CD4-positive, alpha-beta T cell treated with Interleukin-6 for 4 hours (primary cell): ENCODE data around the gene DCPS.
"Not testable (repeated sequence)": the region's sequence is repeated elsewhere in the genome, so short reads cannot be mapped to it uniquely, and the experiment has no call there.

Source experiments
- DNase-seq: peaks from one replicate; pipeline ENCODE4 v3.0.0-alpha.2; 2020; ENCODE audit warnings: mixed read lengths

DCPS gene

DNA sequence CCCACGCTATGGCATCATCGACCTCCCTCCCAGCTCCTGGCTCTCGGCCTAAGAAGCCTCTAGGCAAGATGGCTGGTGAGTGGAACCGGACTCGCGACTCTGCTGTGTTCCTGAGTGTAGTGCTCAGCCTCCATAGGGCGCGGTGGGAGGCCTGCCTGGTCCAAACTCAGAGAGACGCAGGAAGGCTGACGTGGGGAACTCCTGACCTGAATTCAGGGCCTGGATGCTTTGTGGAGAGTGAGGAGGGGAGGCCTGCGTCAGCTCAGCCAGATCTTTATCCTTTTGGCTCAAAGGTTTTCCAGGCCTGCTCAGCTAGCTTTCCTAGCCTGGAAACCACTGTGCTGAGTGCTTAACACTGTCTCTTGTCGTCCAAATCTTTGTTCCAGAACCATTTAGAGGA is 13.0 kb upstream of the DCPS start:
- no peak for DNase-seq

DNA sequence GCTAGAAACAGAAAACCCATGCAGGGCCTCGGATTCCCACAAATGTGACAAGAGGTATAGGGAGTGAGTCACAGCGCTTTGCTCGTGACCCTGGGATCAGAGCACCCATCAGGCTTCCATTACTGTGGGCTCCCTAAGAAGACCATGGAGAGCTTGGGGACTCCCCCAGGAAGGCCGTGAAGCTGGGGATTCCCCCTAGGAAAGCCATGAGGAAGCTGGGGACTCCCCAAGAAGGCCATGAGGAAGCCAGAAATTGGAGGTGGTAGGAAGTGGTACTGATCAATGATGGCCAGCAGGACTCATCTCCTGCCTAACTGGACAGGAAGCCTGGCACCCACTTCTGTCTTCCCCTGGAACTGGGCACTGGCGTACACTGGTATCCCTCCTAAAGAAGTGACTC is 10.1 kb upstream of the DCPS start:
- no peak for DNase-seq

DNA sequence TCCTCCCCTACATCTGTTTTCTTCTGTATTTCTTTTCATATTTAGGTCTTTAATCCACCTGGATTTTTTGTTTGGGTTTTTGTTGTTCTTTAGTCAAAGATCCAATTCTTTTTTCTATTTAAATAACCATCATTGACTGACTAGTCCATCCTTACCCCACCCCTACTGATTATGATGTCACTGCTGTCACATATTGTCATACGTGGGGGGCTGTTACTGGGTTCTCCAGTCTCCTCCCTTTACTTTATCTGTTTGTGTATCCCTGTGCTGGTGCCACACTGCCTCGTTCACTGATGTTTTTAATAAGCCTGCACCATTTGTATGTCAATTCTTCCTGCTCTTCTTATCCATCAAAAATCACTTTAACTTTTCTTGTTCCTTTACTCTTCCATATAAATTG is 6.9 kb upstream of the DCPS start:
- no peak for DNase-seq

DNA sequence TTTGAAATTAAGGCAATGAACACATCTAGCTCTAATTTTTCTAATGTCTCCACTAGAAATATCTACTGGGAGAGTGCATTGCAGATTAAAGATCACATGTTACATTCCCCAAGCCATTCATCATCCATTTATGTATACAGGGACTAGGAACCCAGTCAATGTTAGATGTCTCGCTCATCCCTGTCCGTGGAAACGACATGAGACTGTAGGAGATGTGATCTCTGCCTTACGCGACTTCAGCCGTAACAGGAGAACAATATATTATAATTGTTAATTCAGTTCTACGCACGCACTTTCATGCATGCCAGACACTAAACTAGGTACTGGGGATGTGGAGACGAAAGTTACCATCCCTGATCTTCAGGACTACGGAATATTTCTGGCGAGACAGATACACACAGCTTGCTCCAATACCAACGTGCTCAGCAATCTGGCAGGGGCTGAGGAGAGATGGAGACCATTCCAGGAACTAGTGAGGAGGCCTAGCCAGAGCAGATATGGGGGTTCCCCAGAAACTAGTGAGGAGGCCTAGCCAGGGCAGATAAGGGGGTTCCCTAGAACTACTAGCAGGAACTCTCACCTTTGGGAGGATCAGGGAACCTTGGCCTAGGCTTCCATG is 706 bp downstream of the DCPS start:
- no peak for DNase-seq

DNA sequence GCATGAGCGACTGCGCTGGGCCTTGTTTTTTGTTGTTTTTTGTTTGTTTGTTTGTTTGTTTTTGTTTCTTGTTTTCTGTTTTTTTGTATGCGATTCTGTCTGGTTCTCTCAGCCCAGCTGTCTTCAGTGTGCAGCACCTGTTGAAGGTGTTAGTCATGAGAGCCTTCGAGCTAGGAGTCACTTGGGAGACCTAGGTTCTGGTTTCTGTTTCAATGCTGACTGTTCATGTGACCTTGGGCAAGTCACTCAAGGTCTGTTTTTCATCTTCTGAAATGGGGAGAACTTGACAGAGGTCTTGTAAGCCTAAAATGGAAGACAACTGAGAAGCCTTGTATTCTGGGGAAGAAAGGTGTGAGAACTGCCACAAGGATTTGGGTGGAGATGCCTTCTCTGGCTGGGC is 1.8 kb downstream of the DCPS start:
- DNase-seq = no peak

DNA sequence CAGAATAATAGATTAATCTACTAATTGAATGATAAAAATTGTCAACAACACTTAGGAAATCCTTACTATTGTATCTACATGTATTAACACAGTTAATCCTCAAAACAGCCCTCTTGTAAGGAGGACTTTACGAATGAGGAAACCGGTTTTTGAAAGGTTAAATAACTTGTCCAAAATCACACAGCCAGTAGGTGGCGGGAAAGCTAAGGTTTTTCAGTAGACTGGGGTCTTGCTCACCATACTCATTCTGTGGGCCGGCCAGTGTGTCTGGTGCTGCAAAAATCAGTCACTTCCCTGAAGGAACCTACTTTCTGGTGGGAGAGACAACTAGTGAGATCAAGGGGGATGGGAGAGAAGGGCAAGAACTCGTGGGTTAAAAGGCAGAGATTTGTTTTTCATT is 3.8 kb downstream of the DCPS start:
- peak; percentile 31 for DNase-seq

DNA sequence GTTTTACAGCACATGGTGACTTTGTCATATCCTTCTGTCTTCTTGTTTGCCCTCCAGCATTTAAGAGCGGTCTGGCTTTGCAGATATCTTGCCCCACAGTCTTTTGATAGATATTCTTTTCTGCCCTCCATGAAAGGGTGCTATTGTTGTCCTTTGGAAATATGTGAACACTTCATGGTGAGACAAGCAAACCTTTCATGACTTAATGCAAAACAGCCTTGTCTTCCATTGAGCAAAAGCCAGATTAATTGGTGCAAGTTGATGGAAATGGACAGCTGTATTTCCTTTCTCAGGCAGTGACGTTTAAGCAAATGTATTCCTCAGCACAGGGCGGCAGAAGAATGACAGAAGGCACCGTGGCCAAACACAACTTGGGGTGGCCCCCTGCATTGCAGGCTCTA is 4.4 kb downstream of the DCPS start:
- DNase-seq = no peak

DNA sequence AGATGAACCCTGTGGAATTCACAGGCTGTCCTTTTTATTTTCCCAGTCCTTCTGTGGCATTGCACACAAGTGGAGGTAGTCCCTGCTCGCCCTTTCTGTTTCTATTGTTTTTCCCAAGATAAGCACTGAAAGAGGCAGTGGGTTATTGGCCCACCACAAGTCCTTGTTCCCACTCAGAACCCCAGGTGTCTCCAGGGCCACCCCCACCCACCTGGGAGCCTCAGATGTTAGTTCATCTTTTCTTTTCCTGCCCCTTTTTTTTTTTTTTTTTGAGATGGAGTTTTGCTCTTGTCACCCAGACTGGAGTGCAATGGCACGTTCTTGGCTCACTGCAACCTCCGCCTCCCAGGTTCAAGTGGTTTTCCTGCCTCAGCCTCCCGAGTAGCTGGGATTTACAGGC is 4.9 kb downstream of the DCPS start:
- not testable (repeated sequence) for DNase-seq

DNA sequence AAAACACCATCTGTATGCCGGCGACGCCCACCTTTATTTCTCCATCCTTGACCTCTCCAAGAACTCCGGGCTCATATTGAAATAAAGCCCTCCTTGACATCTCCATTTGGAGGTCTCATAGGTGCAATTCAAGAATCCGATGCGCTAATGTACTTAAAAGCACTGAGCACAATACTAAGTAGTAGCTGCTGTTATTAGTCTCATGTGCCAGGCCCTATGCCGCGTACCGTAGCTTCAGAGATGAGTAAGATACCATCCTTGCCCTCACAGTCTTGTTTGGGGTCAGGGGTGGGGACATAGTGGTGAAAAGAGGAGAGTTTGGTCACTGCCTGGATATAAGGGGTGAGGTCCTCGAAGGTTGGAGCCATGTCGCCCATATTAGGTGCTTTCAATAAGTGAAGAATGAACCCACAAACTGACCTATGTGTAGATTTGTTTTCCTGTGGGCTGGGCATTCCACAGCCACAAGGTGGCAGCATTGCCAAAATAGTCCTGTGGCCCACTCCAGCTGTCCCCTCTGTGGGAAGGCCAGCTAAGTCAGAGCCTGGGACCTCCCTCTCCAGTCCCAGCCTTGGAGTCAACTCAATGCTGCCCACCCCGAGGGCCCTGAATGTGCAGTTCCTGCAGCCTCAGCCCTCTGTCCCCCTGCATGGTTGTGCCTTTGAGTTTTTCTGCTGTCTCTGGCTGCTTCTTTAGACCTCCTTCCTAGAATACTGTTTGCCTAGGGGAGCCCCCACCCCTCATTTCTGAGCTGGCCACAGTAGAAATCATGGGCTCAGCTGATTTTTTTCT is 6.5 kb downstream of the DCPS start:
- DNase-seq = peak; percentile 69

DNA sequence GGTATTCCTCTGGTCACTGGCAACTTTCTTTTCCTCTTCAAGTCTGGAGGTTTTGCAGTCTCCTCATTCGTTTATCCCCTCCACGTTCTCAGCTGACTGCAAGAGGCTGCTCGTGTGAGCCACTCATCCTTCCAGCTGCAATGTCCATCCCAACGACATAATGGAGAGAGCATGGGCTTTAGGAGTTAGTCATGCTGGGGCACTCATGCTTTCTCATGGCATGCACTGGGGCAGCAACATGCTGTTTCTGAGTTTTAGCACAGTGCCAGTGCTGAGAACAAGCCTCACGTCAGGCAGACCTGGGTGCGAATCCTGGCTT is 7.1 kb downstream of the DCPS start:
- no peak for DNase-seq

DNA sequence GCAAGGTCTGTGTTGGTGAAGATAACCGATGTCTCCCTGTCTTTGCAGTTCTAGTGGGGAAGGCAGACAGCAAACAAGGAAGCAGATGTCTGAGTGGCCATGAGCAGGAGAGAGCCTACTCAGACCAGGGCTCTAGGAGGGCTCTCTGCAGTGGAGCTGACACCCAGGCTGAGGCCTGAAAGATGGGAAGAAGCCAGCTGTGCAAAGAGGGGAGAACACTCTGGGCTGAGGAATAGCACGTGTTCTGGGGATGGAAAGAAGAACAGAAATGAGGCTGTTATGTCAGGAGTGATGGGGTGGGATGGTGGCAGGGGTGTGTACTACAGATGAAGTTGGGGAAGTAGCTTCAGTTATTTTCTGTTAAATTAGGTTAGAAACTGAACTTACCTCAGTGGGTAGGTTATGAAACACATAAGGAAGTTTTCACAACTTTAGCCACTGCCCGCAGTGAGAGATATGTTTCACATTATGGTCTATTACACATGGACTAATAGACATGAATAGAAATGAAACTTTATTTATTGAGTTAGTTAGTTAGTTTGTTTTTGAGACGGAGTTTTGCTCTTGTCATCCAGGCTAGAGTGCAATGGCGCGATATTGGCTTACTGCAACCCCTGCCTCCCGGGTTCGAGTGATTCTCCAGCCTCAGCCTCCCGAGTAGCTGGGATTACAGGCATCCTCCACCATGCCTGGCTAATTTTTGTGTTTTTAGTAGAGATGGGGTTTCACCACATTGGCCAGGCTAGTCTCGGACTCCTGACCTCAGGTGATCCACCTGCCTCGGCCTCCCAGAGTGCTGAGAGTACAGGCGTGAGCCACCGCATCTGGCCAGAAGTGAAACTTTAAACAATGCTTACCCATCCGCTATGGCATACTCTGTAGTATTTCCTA is 7.8 kb downstream of the DCPS start:
- no peak for DNase-seq

DNA sequence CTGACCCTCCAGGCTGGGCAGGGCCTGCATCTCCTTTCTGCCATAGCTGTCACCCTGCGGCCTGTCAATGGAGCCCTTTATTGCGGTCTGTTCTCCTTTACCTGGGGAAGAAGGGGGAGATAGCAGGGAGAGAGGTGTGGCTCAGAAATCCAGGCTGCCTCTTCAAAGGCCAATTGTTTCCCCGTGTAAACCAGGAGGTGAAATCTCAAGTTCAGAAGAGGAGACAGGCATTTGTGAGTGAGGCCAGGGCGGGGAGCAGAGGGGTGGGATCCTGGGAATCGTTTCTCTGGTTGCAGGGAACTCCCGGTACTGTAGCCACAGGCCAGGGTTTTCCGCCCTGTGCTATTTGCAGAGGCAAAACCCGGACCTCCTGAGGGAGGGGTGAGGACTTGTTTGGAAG is 9.1 kb downstream of the DCPS start:
- DNase-seq = no peak

DNA sequence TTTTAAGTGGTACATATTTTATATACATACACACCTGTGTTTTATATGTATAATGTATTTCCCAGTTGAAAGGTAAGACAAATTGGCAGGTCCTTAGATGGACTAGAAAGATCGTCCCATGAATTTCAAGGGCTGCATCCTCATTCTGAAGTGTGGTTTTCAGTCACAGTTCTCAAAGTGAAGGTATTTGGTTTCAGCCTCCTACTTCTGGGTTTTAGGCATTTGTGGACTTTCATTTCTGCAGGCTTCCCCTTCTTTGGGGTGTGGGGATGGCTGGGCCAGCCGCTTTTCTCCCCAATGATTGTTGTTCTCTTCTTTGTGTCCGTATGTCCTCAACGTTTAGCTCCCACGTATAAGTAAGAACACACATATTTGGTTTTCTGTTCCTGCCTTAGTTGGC is 10.0 kb downstream of the DCPS start:
- no peak for DNase-seq

DNA sequence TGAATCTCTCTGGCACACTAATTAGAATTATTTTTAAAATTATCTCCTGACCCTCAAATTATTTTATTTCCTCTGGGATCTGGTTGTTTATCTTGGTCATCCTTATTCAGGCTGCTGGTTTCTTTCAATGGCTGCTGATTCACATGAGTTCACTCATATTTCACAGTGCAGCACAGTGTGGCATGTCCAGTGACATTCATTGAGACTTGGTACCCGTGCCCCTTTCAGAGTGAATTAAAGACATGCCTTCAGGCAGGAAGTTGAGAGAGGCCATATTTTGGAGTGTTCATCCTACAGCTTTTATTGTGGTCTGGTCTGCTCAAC is 13.5 kb downstream of the DCPS start:
- DNase-seq = no peak

DNA sequence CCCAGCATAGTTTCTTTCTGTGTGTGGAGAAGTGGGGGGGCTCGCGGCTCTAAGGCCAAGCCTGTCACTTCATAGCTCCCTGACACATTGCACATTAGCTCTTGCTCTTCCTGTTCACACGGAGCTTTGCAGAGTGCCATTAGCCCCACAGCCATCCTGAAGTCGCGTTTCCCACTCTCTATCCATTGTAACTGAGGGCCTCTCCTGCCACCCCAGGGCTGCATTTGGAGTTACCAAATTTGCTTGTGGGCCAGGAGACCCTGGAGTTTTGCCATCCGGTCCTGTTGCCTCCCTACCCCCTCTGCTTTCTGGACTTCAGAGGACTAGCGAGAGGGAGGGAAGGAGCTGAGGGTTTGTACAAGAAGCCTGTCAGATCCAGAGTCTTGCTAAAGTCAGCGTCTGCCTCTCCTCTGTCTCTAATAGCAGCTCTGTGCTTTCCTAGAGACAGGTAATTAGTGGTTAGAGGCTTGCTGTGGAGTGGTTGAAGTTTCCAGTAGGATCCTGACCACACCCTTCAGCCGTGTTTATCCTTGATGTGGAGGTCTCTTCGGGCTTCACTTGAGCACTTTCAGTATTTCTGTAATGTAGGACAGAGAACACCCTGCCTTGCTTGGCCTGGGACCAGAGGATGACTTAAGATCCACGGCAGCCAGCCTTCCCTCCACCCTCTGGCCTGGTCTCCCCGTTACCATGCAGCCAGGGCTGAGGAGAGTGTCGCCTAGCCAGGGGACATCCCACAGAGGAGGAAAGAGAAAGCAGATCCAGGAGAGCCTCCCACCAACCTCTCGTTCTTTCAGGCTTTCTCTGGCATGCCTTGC is 14.1 kb downstream of the DCPS start:
- DNase-seq = peak; percentile 46

DNA sequence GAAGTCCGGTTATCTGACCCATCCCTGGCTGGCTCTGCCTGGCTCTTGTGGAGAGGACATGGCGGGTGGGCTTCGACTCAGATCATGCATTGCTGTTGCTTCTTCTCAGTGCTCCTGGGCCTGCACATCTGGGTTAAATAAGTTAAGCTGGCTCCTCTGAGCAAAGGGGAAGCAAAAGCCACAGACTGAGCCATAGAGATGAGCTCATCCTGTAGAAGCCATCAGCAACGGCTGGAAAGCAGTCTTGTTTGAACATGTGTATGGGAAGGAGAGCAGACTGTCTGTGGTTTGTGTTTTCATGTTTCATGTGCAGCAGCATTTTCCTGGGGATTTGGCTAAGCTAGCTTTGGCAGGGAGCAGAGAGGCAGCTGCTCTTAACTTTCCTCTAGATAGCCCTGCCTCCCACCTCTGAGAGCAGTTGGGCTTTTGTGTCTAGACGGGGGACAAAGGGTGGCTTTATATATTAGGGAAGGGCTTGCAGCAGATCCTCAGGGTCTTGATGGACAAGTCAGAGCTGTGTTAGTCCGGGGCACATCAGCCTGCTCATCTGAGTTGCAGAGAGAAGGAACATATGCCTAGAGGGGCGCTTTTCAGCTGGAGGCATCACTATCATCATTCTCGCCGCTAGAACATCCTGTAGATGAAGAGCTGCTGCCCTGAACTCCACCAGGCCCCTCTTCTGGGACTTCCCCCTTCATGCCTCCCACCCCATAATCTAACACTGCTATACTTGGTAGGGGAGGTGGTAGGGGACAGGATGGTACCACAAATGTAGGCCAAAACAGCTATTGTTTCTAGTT is 14.9 kb downstream of the DCPS start:
- DNase-seq = peak; percentile 55

DNA sequence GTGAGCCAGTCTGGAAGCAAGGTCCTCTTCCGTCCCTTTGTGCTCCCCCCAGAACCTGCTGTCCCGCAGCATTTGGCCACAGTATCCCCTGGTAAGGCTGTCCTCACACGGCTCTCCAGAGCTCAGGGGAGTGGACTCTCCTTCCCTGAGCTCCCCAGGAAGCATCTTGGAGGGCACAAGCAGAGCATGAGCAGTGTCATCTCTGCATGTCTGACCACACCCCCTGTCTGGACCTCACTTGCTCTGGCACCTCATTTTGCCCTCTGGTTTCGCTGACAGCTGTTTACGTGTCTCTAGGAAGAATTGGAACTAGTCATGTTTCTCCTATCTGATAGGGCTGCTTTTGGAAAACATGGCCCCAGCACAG is 15.5 kb downstream of the DCPS start:
- no peak for DNase-seq

DNA sequence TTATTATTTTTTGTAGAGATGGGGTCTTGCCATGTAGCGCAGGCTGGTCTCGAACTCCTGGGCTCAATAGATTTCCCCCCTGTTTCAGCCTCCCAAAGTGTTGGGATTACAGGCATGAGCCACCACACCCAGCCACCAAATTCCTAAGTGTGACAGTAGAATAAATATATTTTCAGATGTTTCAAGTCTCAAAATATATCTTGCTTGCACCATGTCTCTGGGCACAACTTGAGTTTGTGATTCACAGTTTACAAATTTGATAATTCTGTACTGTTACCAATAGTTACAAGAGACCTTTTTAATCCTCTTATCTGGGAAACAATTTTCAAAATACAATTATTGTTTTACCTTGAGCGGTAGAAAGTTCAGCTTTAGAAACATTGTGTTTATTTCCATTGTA is 19.1 kb downstream of the DCPS start:
- no peak for DNase-seq

DNA sequence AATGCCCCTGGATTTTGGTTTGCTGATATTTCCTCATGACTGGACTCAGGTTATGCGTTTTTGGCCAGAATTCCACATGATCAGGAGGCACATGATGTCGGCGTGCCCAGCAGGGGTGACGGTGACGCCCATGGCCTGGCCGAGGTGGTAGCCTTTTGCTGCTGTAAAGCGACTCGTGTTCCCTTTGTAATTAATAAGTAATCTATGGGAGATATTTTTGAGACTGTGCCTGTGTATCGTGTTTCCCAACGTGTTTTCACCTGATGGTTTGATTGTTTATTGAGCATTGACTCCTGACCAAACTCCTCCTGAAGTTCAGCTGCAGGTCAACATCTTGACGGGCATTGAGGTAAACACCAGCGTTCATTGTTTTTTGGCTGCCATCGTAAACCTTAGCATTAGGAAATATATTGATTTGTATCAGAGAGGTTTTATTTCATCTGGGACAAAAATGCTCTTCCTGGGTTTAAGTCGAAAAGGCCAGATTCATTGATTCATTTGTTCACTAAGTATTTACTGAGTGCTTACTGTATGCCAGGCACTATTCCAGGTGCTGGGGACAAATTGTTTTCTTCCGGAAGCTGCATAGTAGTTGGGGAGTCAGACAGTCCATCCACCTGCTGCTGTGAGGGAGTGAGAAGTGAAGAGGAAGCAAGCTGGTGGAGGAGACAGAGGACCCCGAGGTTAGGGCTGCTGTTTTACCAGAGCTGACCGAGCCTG is 23.6 kb downstream of the DCPS start:
- DNase-seq = no peak

DNA sequence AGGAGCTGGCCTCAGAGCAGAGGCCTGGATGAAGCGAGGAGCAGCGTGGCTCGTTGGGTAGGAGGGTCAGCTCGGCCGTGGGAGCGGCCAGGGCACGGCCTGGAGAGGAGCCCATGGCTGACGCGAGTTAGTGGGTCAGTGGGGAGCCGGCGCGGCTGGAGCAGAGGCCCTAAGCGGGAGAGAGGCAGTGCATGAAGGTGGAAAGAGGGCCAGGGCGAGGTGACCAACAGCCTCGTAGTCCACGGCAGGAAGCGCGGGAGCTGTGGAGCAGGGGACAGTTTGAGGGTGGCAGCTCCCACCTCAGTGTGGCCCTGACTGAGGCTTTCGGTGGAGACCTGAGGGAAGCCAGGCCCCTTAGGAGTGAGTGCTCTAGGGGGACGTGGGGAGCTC is 24.1 kb downstream of the DCPS start:
- DNase-seq = no peak

DNA sequence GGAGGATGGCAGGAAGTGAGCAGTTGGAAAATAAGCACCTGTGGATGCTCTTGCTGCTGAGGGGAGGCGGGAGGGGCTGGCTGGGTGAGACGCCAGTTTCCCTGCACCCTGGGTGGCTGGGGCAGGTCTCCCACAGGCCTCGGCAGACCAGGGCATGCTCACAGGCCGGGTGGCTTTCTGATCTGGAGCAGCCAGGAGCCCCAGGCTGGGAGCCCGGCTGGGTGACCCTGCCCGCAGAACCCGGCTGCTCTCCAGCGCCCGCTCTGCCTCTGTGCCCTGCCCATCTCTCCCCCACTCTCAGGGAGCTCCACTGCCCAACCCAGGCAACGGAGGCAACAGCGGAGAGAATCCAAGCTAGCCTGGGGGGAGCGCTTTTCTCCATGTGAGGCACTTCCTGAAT is 24.6 kb downstream of the DCPS start:
- DNase-seq = no peak
